NCI-H2196 (cell line): ENCODE results near the gene ZDHHC4.
A peak's percentile ranks its signal among the peaks of the same experiment; 100 is the strongest.

Experiments used
- DNase-seq: peaks from one replicate; lab custom pipeline; 2025; ENCODE audit not compliant: unreplicated experiment; lab: John Stamatoyannopoulos, UW

ZDHHC4 gene

DNA sequence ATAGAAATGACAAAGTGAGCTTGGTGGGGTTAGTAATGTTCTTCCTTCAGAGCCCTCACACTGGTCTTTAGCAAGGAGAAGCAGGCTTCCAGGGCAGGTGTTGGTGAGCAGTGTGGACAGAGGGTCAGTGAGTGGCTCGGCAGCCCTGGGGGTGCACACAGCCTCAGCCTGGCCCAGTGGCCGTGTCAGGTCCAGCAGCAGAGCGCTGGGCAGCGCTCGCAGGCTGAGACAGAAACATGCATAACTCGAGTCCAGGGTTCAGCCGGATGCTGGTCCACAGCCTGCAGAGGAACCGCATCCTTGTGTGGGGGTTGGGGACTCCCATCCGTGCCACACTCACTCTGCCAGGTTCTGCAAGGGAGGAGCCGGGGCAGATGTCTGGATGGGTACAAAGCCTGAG, 27.2 kb downstream of the ZDHHC4 start:
- no peak for DNase-seq

- DNase-seq = no peak
These were observed 29.8 kb downstream of the ZDHHC4 start for GRCh38 chr7:6606866-6607583.

GRCh38 chr7:6607651-6608051, 30.4 kb downstream of the ZDHHC4 start:
- no peak for DNase-seq

GRCh38 chr7:6608081-6608480, 30.8 kb downstream of the ZDHHC4 start:
- no peak for DNase-seq

GRCh38 chr7:6608794-6609193, 31.5 kb downstream of the ZDHHC4 start:
- no peak for DNase-seq

GRCh38 chr7:6612819-6613218, 35.6 kb downstream of the ZDHHC4 start:
- no peak for DNase-seq

- no peak for DNase-seq
These were observed 36.5 kb downstream of the ZDHHC4 start for GRCh38 chr7:6613706-6614105.

- DNase-seq = no peak
These were observed 37.9 kb downstream of the ZDHHC4 start, which contains the start of gene ZNF853 for GRCh38 chr7:6614953-6615722. Gene ZNF853 (plus strand): TSS chr7:6615610. CDS start chr7:6616175, 565 bp downstream.

DNA sequence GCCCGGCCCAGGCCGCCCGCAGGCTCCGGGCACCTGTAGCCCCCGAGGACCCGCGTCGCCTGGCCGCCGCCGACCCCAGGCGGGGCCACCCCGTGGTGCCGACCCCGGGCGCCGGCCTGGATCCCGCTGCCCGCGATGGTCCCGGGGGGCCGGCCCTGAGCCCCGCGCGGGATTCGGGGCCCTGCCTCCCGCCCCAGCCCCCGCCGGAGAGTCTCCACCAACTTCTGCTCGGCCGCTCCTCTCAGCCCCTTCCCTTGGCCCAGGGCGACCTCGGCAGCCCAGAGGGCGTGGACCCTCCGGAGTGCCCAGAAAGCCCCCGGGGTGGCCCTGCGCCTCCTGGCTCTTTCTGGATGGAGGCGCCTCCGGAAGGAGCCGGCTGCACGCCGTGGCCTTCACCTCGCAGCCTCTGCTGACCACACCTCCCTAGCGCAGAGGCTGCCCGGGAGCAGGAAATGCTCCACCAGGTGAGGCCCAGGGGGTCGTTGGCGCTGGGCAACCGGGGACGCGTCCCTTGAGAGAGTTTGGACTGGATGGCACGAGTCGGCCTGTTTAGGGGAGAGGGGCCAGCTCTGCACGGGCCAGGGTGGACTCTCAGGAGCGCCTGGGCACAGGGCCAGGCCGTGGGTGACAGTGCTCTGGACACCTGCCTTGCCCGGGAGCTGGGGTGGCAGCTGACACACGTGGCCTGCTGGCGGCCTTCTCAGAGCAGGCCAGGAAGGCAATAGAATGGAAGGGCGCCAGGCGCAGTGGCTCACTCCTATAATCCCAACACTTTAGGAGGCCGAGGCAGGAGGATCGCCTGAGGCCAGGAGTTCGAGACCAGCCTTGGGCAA, 38.7 kb downstream of the ZDHHC4 start:
- peak; percentile 75 for DNase-seq

GRCh38 chr7:6616854-6617643, 39.8 kb downstream of the ZDHHC4 start:
- DNase-seq = no peak

- DNase-seq = no peak
These were observed 41.4 kb downstream of the ZDHHC4 start for GRCh38 chr7:6618621-6619020.

- no peak for DNase-seq
These were observed 42.7 kb downstream of the ZDHHC4 start for GRCh38 chr7:6619961-6620360.

- no peak for DNase-seq
These were observed 44.2 kb downstream of the ZDHHC4 start for GRCh38 chr7:6621195-6622133.

GRCh38 chr7:6622134-6622710, 45.0 kb downstream of the ZDHHC4 start:
- DNase-seq = no peak

DNA sequence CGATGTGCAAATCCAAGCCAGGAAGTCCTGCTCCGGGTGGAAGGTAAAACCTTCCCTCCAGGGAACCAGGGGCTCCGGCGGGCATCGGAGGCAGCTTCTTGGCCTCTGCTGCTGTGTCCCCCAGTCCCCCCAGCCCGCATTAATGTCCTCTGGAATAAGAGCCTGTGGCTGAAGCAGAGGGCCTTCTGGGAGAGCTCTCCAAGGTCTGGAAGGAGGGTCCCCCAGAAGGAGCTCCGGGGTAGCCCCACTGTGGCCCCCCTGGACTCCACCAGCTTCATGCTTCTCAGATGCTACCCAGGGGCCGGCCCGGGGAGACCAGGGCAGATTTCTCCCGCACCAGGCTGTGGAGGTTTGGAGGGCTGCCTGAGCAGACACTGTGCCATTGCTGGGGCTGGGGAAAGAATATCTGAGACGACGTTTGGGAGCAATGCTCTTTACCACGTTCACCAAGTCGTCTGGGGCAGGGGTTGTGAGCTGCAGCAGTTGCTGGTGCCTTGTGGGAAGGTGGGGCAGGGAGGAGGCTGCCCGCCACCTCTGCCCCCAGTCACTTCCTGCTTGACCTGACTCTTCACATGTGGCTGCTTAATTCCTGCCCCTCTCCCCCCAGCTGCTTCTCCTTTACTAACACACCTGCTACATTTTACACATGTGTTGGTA, 46.5 kb downstream of the ZDHHC4 start:
- no peak for DNase-seq

- DNase-seq = no peak
These were observed 47.0 kb downstream of the ZDHHC4 start for GRCh38 chr7:6624246-6624611.

- DNase-seq = peak; percentile 82
These were observed 50.8 kb downstream of the ZDHHC4 start for GRCh38 chr7:6628045-6628444.

GRCh38 chr7:6630007-6630849, 53.0 kb downstream of the ZDHHC4 start:
- no peak for DNase-seq
